ENCODE data around the gene SIGLECL1. TPM values are rescaled to one million over a fixed set of nuclear protein-coding genes. Genes with fewer than 3 reads are reported as not detected.

The SIGLECL1 gene
- total and polyA plus RNA-seq, 2 experiments from 2014 or later: not detected

- TF ChIP-seq EZH2phosphoT487 (IDR thresholded peaks at IDR 0.05; ENCODE audit: unreplicated experiment) (no peak), REST (IDR thresholded peaks at IDR 0.05; ENCODE audit: unreplicated experiment) (no peak), CTCF (conservative IDR thresholded peaks at IDR 0.05; ENCODE audit: low read depth in 2 of 2) (no peak)
Observed at GRCh38 chr19:51203916-51204315, 47.0 kb upstream of the SIGLECL1 start (continued).

- ATAC-seq: no peak
- Mint-ChIP-seq H3K36me3 (ENCODE audit: low read depth) (no peaks in the 10 kb centered on the region; the same call in 2 of the 3 replicates), H3K4me3 (no peak overlapping the region), H3K27me3 (ENCODE audit: insufficient read depth, low read depth, poor library complexity) (peaks cover 3% of the 10 kb centered on the region), H3K27ac (no peak overlapping the region), H3K9me3 (peaks cover 83% of the 10 kb centered on the region), H3K4me1 (no peaks in the 10 kb centered on the region)
- DNase-seq (ENCODE audit: low spot score): no peak
- Histone ChIP-seq H3K4me1 (ENCODE audit: insufficient read depth) (no peaks in the 10 kb centered on the region), H3K4me2 (no peak overlapping the region), H3K36me3 (ENCODE audit: insufficient read depth) (no peaks in the 10 kb centered on the region), H3K4me3 (no peak overlapping the region), H3K27ac (ENCODE audit: low read depth) (no peak overlapping the region), H3K27me3 (ENCODE audit: insufficient read depth) (no peaks in the 10 kb centered on the region), H3F3A (replicated peaks; ENCODE audit: low read depth) (no peaks in the 10 kb centered on the region), H4K20me1 (replicated peaks; ENCODE audit: insufficient read depth) (no peaks in the 10 kb centered on the region), H3K79me2 (replicated peaks; ENCODE audit: insufficient read depth) (no peaks in the 10 kb centered on the region), H3K9me2 (ENCODE audit: insufficient read depth) (no peaks in the 10 kb centered on the region), H2AFZ (no peak overlapping the region)
- no peak for TF ChIP-seq JUNB (IDR thresholded peaks at IDR 0.05; ENCODE audit: unreplicated experiment)
- no peak for TF ChIP-seq NANOG (IDR thresholded peaks at IDR 0.05; ENCODE audit: borderline replicate concordance)
- TF ChIP-seq CREB1 (CRISPR knock-in tag; IDR thresholded peaks at IDR 0.05; ENCODE audit: low read depth): no peak
- no peak for TF ChIP-seq ETS1 (IDR thresholded peaks at IDR 0.05)
- TF ChIP-seq EZH2phosphoT487 (IDR thresholded peaks at IDR 0.05; ENCODE audit: unreplicated experiment): no peak
- no peak for TF ChIP-seq EZH2 (IDR thresholded peaks at IDR 0.05; ENCODE audit: low read depth, unreplicated experiment)
- TF ChIP-seq ZNF331 (CRISPR knock-in tag; IDR thresholded peaks at IDR 0.05; ENCODE audit: low read depth): no peak
- TF ChIP-seq ZNF114 (CRISPR knock-in tag; IDR thresholded peaks at IDR 0.05): no peak
- no peak for TF ChIP-seq POLR2AphosphoS5 (IDR thresholded peaks at IDR 0.05; ENCODE audit: low read depth)
- no peak for TF ChIP-seq STAT1 (IDR thresholded peaks at IDR 0.05; ENCODE audit: unreplicated experiment)
- no peak for TF ChIP-seq REST (IDR thresholded peaks at IDR 0.05; ENCODE audit: unreplicated experiment)
Observed at GRCh38 chr19:51204321-51204720, 46.6 kb upstream of the SIGLECL1 start.

Measured in GM23338 (cell line).